ENCODE measurements around the gene CDR2L. TPM values are rescaled to one million over a fixed set of nuclear protein-coding genes. Genes with fewer than 3 reads are reported as not detected.

CDR2L gene
- total and polyA plus RNA-seq, 12 donors = 1.2 to 17.9 (median 9.5) TPM

- intact Hi-C loops (cut with DNase I) = no loop called here
- Histone ChIP-seq H3K27ac (no peak overlapping the region), H3K4me1 (replicated peaks in 1 of 2) (peaks cover 27 to 29% of the 10 kb centered on the region in 2 donors), H3K36me3 (replicated peaks in 1 of 2) (no peaks in the 10 kb centered on the region), H3K9me3 (replicated peaks in 1 of 3) (no peaks in the 10 kb centered on the region), H3K4me3 (no peak overlapping the region), H3K27me3 (no peaks in the 10 kb centered on the region)
- no peak for DNase-seq
- no peak for TF ChIP-seq POLR2A (IDR thresholded peaks at IDR 0.05)
- no peak for TF ChIP-seq CTCF (IDR thresholded peaks at IDR 0.05)
- WGBS, 4 donors = 85 to 98% (median 94%) methylated on average over 6 to 10 of the region's 10 CpGs
Observed at GRCh38 chr17:74990581-74991105, 3.2 kb downstream of the CDR2L start.

GRCh38 chr17:74992223-74992622, 4.8 kb downstream of the CDR2L start:
- H3K36me3 ChIP-seq (replicated peaks in 1 of 2) = no peaks in the 10 kb centered on the region
- intact Hi-C loops (cut with DNase I) = no loop called here
- H3K9me3 ChIP-seq (replicated peaks in 1 of 3) = no peaks in the 10 kb centered on the region
- no peak for TF ChIP-seq POLR2A (IDR thresholded peaks at IDR 0.05)
- no peak for TF ChIP-seq CTCF (IDR thresholded peaks at IDR 0.05)
- H3K27ac ChIP-seq = peak overlapping the region; percentile 17 to 91 (median 74)
- no peak overlapping the region for H3K4me3 ChIP-seq
- H3K27me3 ChIP-seq = no peaks in the 10 kb centered on the region
- peaks cover 22 to 25% of the 10 kb centered on the region in 2 donors for H3K4me1 ChIP-seq (replicated peaks in 1 of 2)
- WGBS, 4 donors = 9 to 48% (median 29%) methylated on average over 2 of the region's 2 CpGs
- no peak for DNase-seq

- no peak for DNase-seq
- Histone ChIP-seq H3K4me1 (replicated peaks in 1 of 2) (peaks cover 12 to 16% of the 10 kb centered on the region in 2 donors), H3K4me3 (no peak overlapping the region), H3K27ac (no peak overlapping the region), H3K9me3 (replicated peaks in 1 of 3) (no peaks in the 10 kb centered on the region), H3K36me3 (replicated peaks in 1 of 2) (no peaks in the 10 kb centered on the region), H3K27me3 (no peaks in the 10 kb centered on the region)
- TF ChIP-seq CTCF (IDR thresholded peaks at IDR 0.05) (no peak), POLR2A (IDR thresholded peaks at IDR 0.05) (no peak)
- 83 to 89% (median 86%) methylated on average over 7 of the region's 7 CpGs for WGBS, 4 donors
- intact Hi-C loops (cut with DNase I) = no loop called here
Observed at GRCh38 chr17:74994440-74994839, 7.0 kb downstream of the CDR2L start.

GRCh38 chr17:74995847-74996246, 8.4 kb downstream of the CDR2L start:
- H3K27me3 ChIP-seq = no peaks in the 10 kb centered on the region
- no peak overlapping the region for H3K4me3 ChIP-seq
- H3K36me3 ChIP-seq (replicated peaks in 1 of 2) = no peaks in the 10 kb centered on the region
- TF ChIP-seq CTCF (IDR thresholded peaks at IDR 0.05) = no peak
- no peak for TF ChIP-seq POLR2A (IDR thresholded peaks at IDR 0.05)
- intact Hi-C loops (cut with DNase I) = no loop called here
- no peak for DNase-seq
- no peaks in the 10 kb centered on the region for H3K9me3 ChIP-seq (replicated peaks in 1 of 3)
- peaks cover 12 to 16% of the 10 kb centered on the region in 2 donors for H3K4me1 ChIP-seq (replicated peaks in 1 of 2)
- WGBS, 4 donors = 69 to 73% (median 72%) methylated on average over 5 of the region's 5 CpGs
- H3K27ac ChIP-seq = no peak overlapping the region

Measured in adrenal gland (tissue), 12 donors.